ENCODE data around the gene CLMN. TPM values are rescaled to one million over a fixed set of nuclear protein-coding genes. Genes with fewer than 3 reads are reported as not detected.
A peak's percentile ranks its signal among the peaks of the same experiment; 100 is the strongest.

The CLMN gene
- total and polyA plus RNA-seq, 10 of the 15 experiments (the other 5 are each of a cell fraction or from before 2014, with no cell fraction given), result 7.8 to 49.3 (median 18.5) TPM

- TF ChIP-seq E4F1 (IDR thresholded peaks at IDR 0.05; ENCODE audit: borderline replicate concordance, partially characterized antibody) (no peak), TAF1 (IDR thresholded peaks at IDR 0.05; ENCODE audit: borderline replicate concordance, low read depth, low read length) (no peak), ZNF592 (IDR thresholded peaks at IDR 0.05) (no peak), RFX5 (IDR thresholded peaks at IDR 0.05; ENCODE audit: low read depth, low read length) (no peak), SREBF2 (IDR thresholded peaks at IDR 0.05; ENCODE audit: low read length) (no peak), SRF (IDR thresholded peaks at IDR 0.05; ENCODE audit: low read depth in 2 of 2, low read length in 2 of 2) (no peak), TCF7 (IDR thresholded peaks at IDR 0.05; ENCODE audit: borderline replicate concordance) (no peak), JUND (IDR thresholded peaks at IDR 0.05; ENCODE audit: low read depth, low read length) (no peak), MTA2 (IDR thresholded peaks at IDR 0.05; ENCODE audit: low read depth) (0 out of 2 replicates have a peak, but pooled peaks have one; percentile 36), EGR1 (IDR thresholded peaks at IDR 0.05; ENCODE audit: borderline replicate concordance in 1 of 2, low read depth in 2 of 2, low read length in 2 of 2) (peak in 1 of 2 experiments; percentile 28; a peak in 1 of 3 replicates), MTA3 (IDR thresholded peaks at IDR 0.05; ENCODE audit: borderline replicate concordance, low read length) (no peak), YBX1 (IDR thresholded peaks at IDR 0.05) (no peak)
- TF ChIP-seq, protein P1, sequence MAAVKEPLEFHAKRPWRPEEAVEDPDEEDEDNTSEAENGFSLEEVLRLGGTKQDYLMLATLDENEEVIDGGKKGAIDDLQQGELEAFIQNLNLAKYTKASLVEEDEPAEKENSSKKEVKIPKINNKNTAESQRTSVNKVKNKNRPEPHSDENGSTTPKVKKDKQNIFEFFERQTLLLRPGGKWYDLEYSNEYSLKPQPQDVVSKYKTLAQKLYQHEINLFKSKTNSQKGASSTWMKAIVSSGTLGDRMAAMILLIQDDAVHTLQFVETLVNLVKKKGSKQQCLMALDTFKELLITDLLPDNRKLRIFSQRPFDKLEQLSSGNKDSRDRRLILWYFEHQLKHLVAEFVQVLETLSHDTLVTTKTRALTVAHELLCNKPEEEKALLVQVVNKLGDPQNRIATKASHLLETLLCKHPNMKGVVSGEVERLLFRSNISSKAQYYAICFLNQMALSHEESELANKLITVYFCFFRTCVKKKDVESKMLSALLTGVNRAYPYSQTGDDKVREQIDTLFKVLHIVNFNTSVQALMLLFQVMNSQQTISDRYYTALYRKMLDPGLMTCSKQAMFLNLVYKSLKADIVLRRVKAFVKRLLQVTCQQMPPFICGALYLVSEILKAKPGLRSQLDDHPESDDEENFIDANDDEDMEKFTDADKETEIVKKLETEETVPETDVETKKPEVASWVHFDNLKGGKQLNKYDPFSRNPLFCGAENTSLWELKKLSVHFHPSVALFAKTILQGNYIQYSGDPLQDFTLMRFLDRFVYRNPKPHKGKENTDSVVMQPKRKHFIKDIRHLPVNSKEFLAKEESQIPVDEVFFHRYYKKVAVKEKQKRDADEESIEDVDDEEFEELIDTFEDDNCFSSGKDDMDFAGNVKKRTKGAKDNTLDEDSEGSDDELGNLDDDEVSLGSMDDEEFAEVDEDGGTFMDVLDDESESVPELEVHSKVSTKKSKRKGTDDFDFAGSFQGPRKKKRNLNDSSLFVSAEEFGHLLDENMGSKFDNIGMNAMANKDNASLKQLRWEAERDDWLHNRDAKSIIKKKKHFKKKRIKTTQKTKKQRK (IDR thresholded peaks at IDR 0.05; ENCODE audit: low read depth, low read length), result no peak
- TF ChIP-seq, protein P2, sequence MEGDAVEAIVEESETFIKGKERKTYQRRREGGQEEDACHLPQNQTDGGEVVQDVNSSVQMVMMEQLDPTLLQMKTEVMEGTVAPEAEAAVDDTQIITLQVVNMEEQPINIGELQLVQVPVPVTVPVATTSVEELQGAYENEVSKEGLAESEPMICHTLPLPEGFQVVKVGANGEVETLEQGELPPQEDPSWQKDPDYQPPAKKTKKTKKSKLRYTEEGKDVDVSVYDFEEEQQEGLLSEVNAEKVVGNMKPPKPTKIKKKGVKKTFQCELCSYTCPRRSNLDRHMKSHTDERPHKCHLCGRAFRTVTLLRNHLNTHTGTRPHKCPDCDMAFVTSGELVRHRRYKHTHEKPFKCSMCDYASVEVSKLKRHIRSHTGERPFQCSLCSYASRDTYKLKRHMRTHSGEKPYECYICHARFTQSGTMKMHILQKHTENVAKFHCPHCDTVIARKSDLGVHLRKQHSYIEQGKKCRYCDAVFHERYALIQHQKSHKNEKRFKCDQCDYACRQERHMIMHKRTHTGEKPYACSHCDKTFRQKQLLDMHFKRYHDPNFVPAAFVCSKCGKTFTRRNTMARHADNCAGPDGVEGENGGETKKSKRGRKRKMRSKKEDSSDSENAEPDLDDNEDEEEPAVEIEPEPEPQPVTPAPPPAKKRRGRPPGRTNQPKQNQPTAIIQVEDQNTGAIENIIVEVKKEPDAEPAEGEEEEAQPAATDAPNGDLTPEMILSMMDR (IDR thresholded peaks at IDR 0.05 in 2 of 3, conservative IDR thresholded peaks at IDR 0.05 in 1 of 3; ENCODE audit: control insufficient read depth in 2 of 3, extremely low read depth in 1 of 3, insufficient read depth in 1 of 3, low read depth in 3 of 3, low read length in 3 of 3), result no peak
Observed at GRCh38 chr14:95260537-95261361, 59.0 kb downstream of the CLMN start (continued).

All from GM12878 (cell line).